ENCODE data around the gene PUM2. TPM values are rescaled to one million over a fixed set of nuclear protein-coding genes. Genes with fewer than 3 reads are reported as not detected.

The PUM2 gene
- total and polyA plus RNA-seq, 2 of the 8 experiments (the other 6 are each of a cell fraction or from before 2014, with no cell fraction given): 46.6 to 114 TPM

DNA sequence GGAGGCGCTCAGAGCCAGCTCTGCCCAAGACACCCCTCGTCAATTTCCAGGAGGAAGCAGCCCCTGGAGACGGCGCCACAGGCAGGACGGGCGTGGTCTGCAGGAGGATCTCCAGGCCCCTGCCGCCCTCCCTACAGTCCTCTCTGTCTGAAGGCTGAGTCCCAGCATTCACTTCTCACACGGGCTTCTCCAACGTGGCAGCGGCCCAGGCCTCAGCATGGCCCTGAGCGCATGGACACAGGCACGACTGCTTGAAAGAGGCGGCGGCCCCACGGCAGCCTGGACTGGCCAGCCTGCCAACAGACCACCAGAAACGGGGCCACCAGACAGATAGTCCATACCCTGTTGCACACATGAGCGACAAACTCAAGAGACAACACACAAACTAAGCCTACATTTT is 149.0 kb downstream of the PUM2 start:
- peaks cover 0 to 4% of the 10 kb centered on the region in 2 experiments; a peak in 2 of 4 replicates for H3K79me2 ChIP-seq (ENCODE audit: control insufficient read depth in 1 of 2, insufficient read depth in 2 of 2, low read length in 2 of 2)
- no peak overlapping the region for H2AFZ ChIP-seq (ENCODE audit: low read length)
- H4K91ac ChIP-seq (replicated peaks; ENCODE audit: insufficient read length, low read length): no peak overlapping the region
- no peak overlapping the region for H2BK15ac ChIP-seq (ENCODE audit: low read length)
- H2BK5ac ChIP-seq (ENCODE audit: low read depth, low read length): no peak overlapping the region
- peaks cover 0 to 5% (median 0%) of the 10 kb centered on the region in 4 experiments; a peak in 1 of 7 replicates for H3K4me1 ChIP-seq (replicated peaks in 1 of 4; ENCODE audit: control insufficient read depth in 3 of 4, insufficient read depth in 4 of 4, low read length in 3 of 4)
- H3K56ac ChIP-seq (replicated peaks; ENCODE audit: insufficient read length, low read depth, low read length): no peak overlapping the region
- DNase-seq (ENCODE audit: low read depth in 1 of 2, low spot score in 2 of 2) (no peak), FAIRE-seq (no peak)
- H3K27me3 ChIP-seq (replicated peaks in 1 of 4; ENCODE audit: control insufficient read depth in 3 of 4, extremely low read depth in 1 of 4, insufficient read depth in 3 of 4, low read length in 3 of 4): no peaks in the 10 kb centered on the region
- H4K8ac ChIP-seq (ENCODE audit: extremely low read depth, insufficient read depth, low read length): no peak overlapping the region
- no peak overlapping the region for H2BK12ac ChIP-seq (ENCODE audit: low read depth, low read length)
- no peak overlapping the region for H3K4me3 ChIP-seq (ENCODE audit: extremely low read depth in 1 of 4, insufficient read depth in 2 of 4, low read depth in 3 of 4, low read length in 4 of 4)
- no peak overlapping the region for H3K27ac ChIP-seq (ENCODE audit: low read depth, low read length)
- H3K79me1 ChIP-seq (ENCODE audit: low read depth, low read length): no peaks in the 10 kb centered on the region
- ChIA-PET POLR2A (ENCODE audit: partially characterized antibody) (no interaction called here), CTCF (ENCODE audit: partially characterized antibody) (no interaction called here)
- H3K36me3 ChIP-seq (ENCODE audit: control insufficient read depth in 2 of 4, insufficient read depth in 4 of 4, low read length in 3 of 4): peaks cover 4 to 47% (median 26%) of the 10 kb centered on the region in 4 experiments; a peak in 6 of 8 replicates
- H3K23me2 ChIP-seq (ENCODE audit: low read depth, low read length): no peaks in the 10 kb centered on the region
- TF ChIP-seq TCF12 (IDR thresholded peaks at IDR 0.05; ENCODE audit: low read depth, low read length) (no peak), CHD1 (IDR thresholded peaks at IDR 0.05; ENCODE audit: low read depth, low read length) (no peak), SP1 (IDR thresholded peaks at IDR 0.05; ENCODE audit: low read depth, low read length) (no peak), GTF2F1 (IDR thresholded peaks at IDR 0.05; ENCODE audit: borderline replicate concordance, low read depth, low read length) (no peak)
- no peak overlapping the region for H3K23ac ChIP-seq (ENCODE audit: insufficient read length)
- H3K18ac ChIP-seq (ENCODE audit: extremely low read depth, low read length): no peak overlapping the region
- H3K9me3 ChIP-seq (ENCODE audit: insufficient read depth in 2 of 2, low read depth in 1 of 2, low read length in 1 of 2): no peaks in the 10 kb centered on the region; a peak in 1 of 4 replicates
- no peak overlapping the region for H3K14ac ChIP-seq (ENCODE audit: insufficient read length)
- no peak overlapping the region for H3K9ac ChIP-seq (replicated peaks in 1 of 4; ENCODE audit: extremely low read depth in 1 of 4, low read depth in 3 of 4, low read length in 3 of 4)
- WGBS, 2 experiments (ENCODE audit: extremely low coverage in 1 of 2, insufficient coverage in 1 of 2, insufficient read length in 1 of 2, insufficient replicate concordance in 2 of 2, low coverage in 1 of 2, low lambda C conversion rate in 2 of 2, missing lambda C conversion rate in 1 of 2): 82% methylated on average over 15 of the region's 17 CpGs; no CpG with 5 or more reads in 1 of the 2 experiments
- peaks cover 0 to 4% of the 10 kb centered on the region in 2 experiments for H4K20me1 ChIP-seq (replicated peaks in 1 of 2; ENCODE audit: control insufficient read depth in 1 of 2, insufficient read depth in 2 of 2, low read length in 2 of 2)
- no peak overlapping the region for H4K5ac ChIP-seq (ENCODE audit: insufficient read length, low read depth, low read length)
- no peak overlapping the region for H3K4me2 ChIP-seq (ENCODE audit: insufficient read depth in 1 of 2, low read depth in 2 of 2, low read length in 2 of 2)
- H2BK20ac ChIP-seq (ENCODE audit: low read length): no peak overlapping the region
- no peak overlapping the region for H2BK120ac ChIP-seq (replicated peaks; ENCODE audit: low read depth, low read length)
- no peak overlapping the region for H2AK5ac ChIP-seq (ENCODE audit: low read depth, low read length)
- no peak overlapping the region for H3K4ac ChIP-seq (replicated peaks; ENCODE audit: insufficient read length, low read depth, low read length)

All from H1 (cell line).